ENCODE results near the gene RPUSD1.

Gene RPUSD1

GRCh38 chr16:802914-803753 is 15.0 kb upstream of the RPUSD1 start:
- TF ChIP-seq, protein P1, sequence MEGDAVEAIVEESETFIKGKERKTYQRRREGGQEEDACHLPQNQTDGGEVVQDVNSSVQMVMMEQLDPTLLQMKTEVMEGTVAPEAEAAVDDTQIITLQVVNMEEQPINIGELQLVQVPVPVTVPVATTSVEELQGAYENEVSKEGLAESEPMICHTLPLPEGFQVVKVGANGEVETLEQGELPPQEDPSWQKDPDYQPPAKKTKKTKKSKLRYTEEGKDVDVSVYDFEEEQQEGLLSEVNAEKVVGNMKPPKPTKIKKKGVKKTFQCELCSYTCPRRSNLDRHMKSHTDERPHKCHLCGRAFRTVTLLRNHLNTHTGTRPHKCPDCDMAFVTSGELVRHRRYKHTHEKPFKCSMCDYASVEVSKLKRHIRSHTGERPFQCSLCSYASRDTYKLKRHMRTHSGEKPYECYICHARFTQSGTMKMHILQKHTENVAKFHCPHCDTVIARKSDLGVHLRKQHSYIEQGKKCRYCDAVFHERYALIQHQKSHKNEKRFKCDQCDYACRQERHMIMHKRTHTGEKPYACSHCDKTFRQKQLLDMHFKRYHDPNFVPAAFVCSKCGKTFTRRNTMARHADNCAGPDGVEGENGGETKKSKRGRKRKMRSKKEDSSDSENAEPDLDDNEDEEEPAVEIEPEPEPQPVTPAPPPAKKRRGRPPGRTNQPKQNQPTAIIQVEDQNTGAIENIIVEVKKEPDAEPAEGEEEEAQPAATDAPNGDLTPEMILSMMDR (IDR thresholded peaks at IDR 0.05; ENCODE audit: low read depth, low read length), result no peak
- TF ChIP-seq POLR2A (IDR thresholded peaks at IDR 0.05; ENCODE audit: extremely low read depth, insufficient read length) (no peak), MYC (IDR thresholded peaks at IDR 0.05; ENCODE audit: low read depth, low read length) (no peak), MAX (IDR thresholded peaks at IDR 0.05; ENCODE audit: low read depth, low read length) (no peak)
- no peak overlapping the region for H3K4me3 ChIP-seq (ENCODE audit: low read depth, low read length)
- DNase-seq (ENCODE audit: low read depth), result no peak

GRCh38 chr16:802461-802860 is 14.3 kb upstream of the RPUSD1 start:
- DNase-seq (ENCODE audit: low read depth), result no peak
- TF ChIP-seq, protein P1 (IDR thresholded peaks at IDR 0.05; ENCODE audit: low read depth, low read length), result no peak
- TF ChIP-seq MYC (IDR thresholded peaks at IDR 0.05; ENCODE audit: low read depth, low read length) (no peak), POLR2A (IDR thresholded peaks at IDR 0.05; ENCODE audit: extremely low read depth, insufficient read length) (no peak), MAX (IDR thresholded peaks at IDR 0.05; ENCODE audit: low read depth, low read length) (no peak)
- H3K4me3 ChIP-seq (ENCODE audit: low read depth, low read length), result no peak overlapping the region

DNA sequence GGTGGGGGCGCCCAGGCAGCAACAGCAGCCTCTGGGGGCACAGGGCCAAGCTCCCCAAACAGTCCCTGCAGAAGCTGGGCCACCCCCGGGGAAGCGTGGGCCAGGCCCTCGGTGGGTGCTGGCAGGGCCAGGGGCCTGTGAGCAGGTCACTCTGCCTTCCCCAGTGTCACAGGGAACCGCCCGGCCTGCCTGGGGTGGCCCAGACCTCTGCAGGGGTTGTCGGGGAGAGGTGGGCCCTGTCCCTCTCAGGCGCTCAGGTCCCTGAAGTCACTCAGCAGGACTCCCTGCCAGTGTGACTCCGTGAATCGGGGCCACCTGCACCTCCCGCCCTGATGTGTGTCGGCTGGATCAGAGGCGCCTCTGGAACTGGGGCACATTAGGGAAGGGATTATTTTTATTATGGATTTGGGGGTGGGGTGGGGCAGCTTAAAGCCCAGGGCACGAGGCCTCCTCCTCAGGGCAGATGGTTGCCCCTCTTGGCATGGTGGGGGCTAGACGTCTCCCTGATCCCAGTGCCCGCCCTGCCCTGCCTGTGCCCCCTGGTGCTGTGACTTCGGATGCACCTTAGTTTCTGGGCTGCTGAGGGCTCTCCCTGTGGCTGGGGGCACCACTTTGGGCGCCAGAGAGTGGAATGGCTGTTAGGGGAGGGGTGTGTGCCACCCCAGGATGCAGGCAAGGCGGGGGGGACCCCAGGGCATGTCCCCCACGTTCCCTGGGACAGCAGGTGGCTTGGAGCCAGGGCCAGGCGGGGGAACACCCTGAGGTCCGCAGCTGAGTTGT is 13.6 kb upstream of the RPUSD1 start:
- no peak for DNase-seq (ENCODE audit: low read depth)
- no peak overlapping the region for H3K4me3 ChIP-seq (ENCODE audit: low read depth, low read length)
- TF ChIP-seq MYC (IDR thresholded peaks at IDR 0.05; ENCODE audit: low read depth, low read length) (no peak), MAX (IDR thresholded peaks at IDR 0.05; ENCODE audit: low read depth, low read length) (no peak), POLR2A (IDR thresholded peaks at IDR 0.05; ENCODE audit: extremely low read depth, insufficient read length) (no peak)
- TF ChIP-seq, protein P1 (IDR thresholded peaks at IDR 0.05; ENCODE audit: low read depth, low read length), result no peak

DNA sequence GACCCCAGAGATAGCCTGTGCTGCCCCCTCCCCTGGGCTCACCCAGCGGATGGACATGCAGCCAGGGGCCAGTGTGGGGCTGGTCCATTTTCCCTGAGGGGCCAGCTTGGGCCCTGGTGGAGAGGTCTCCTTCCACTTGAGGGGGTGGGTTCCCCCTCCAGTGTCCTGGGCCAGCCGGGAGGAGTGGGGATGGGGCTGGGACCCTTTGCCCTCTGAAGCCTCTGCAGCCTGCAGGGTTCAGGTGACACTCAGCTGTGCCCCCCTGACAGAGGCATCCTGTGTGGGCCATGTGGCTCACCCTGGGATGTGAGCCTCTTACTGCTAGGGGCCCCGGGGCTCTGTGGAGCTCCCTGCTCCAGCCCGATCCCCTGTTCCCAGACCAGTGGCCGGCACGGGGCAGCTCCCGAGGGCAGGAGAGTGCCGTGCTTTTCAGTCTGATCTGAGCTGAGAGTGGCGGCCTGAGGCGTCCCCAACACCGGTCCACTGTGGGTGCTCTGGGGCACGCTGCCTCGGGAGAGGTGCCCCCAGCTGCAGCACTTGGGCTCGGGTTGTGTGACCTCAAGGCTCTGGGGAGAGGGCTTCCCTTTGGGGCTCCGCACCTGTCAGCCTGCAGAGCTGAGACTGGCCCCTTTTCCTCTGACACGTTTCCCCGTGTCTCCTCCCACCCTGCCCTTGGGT is 12.8 kb upstream of the RPUSD1 start:
- no peak for TF ChIP-seq MYC (IDR thresholded peaks at IDR 0.05; ENCODE audit: low read depth, low read length)
- TF ChIP-seq MAX (IDR thresholded peaks at IDR 0.05; ENCODE audit: low read depth, low read length), result no peak
- TF ChIP-seq, protein P1 (IDR thresholded peaks at IDR 0.05; ENCODE audit: low read depth, low read length), result no peak
- TF ChIP-seq POLR2A (IDR thresholded peaks at IDR 0.05; ENCODE audit: extremely low read depth, insufficient read length), result no peak
- no peak overlapping the region for H3K4me3 ChIP-seq (ENCODE audit: low read depth, low read length)
- no peak for DNase-seq (ENCODE audit: low read depth)

- DNase-seq (ENCODE audit: low read depth), result no peak
- TF ChIP-seq MAX (IDR thresholded peaks at IDR 0.05; ENCODE audit: low read depth, low read length) (no peak), MYC (IDR thresholded peaks at IDR 0.05; ENCODE audit: low read depth, low read length) (no peak), POLR2A (IDR thresholded peaks at IDR 0.05; ENCODE audit: extremely low read depth, insufficient read length) (no peak)
- TF ChIP-seq, protein P1 (IDR thresholded peaks at IDR 0.05; ENCODE audit: low read depth, low read length), result no peak
- H3K4me3 ChIP-seq (ENCODE audit: low read depth, low read length), result no peak within 1 kb of the TSS
These were observed 12.0 kb upstream of the RPUSD1 start, which contains the start of gene GNG13 for GRCh38 chr16:799948-800833. GNG13 (minus strand) TSS chr16:800734; CDS start chr16:799077, 1,657 bp downstream.
